Measurements from ENCODE around the gene BRI3BP. TPM values are rescaled to one million over a fixed set of nuclear protein-coding genes. Genes with fewer than 3 reads are reported as not detected.
"Not testable (repeated sequence)": the region's sequence is repeated elsewhere in the genome, so short reads cannot be mapped to it uniquely, and the experiment has no call there.

The BRI3BP gene
- total RNA-seq, 1 donor from 2014 or later, result 3.4 TPM

DNA sequence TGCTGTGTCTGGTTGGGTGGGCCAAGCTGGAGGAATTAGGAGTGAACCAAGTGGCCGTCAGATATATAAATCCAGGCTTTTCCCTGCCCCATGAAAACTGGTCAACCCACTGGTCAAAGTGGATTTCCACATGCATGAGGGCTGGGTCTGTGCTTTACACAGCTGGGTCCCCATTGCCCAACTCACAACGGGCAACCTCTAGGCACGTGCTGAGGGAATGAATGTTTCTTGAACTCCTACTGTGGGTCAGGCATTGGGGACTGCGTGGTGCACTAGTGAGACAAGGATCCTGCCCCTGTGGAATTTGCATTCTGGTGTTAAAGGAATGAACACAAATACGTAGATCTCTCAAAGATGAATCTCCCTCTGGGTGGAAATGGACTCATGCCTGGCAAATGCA lies 64.3 kb downstream of the BRI3BP start:
- no peak for DNase-seq (ENCODE audit: low spot score)
- intact Hi-C loops (cut with DNase I), result no loop called here

DNA sequence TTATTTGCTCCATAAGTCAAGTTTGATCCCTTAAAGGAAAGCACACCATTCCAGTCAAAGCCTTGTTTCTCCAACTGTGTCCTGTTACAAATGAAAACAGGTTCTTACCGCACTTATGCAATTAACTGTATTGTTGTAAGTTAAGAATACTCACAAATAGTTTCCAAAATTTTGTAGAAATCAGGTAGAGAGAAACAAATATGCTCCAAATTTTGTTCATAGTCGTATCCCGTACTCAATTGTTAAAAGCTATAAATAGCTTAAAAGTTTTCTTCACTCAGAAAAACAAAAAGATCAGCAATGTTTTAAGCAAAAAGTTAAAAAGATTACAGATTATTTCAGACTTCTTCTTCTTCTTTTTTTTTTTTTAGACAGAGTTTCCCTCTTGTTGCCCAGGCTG lies 67.8 kb downstream of the BRI3BP start:
- no peak for DNase-seq (ENCODE audit: low spot score)
- intact Hi-C loops (cut with DNase I), result no loop called here

DNA sequence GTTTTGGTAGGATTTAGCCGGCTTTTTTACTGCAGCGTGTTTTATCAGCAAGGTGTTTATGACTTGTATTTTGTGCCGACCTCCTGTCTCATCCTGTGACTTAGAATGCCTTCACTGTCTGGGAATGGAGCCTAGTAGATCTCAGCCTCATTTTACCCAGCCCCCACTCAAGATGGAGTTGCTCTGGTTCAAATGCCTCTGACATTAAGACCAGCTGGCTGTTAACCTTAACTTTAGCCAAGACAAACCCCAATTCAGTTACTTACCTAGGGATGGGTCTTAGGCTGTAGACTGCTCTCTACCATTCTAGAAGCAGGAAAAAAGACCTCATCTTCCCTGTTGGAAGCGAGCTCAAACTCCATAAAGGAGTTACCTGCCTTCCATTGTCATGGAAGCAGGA lies 70.1 kb downstream of the BRI3BP start:
- DNase-seq (ENCODE audit: low spot score); intact Hi-C loops (cut with DNase I): not testable (repeated sequence)

DNA sequence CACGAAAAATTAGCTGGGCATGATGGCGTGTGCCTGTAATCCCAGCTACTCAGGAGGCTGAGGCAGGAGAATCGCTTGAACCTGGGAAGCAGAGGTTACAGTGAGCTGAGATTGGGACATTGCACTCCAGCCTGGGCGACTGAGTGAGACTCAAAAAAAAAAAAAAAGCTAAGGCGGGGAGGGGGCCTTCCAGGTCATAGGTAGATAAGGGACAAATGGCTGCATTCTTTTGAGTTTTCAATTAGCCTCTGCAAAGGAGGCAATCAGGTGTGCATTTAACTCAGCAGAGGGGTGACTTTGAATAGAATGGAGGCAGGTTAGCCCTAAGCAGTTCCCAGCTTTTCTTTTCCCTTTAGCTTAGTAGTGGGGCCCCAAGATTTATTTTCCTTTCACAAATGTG lies 71.0 kb downstream of the BRI3BP start:
- intact Hi-C loops (cut with DNase I), result no loop called here
- DNase-seq (ENCODE audit: low spot score), result no peak

DNA sequence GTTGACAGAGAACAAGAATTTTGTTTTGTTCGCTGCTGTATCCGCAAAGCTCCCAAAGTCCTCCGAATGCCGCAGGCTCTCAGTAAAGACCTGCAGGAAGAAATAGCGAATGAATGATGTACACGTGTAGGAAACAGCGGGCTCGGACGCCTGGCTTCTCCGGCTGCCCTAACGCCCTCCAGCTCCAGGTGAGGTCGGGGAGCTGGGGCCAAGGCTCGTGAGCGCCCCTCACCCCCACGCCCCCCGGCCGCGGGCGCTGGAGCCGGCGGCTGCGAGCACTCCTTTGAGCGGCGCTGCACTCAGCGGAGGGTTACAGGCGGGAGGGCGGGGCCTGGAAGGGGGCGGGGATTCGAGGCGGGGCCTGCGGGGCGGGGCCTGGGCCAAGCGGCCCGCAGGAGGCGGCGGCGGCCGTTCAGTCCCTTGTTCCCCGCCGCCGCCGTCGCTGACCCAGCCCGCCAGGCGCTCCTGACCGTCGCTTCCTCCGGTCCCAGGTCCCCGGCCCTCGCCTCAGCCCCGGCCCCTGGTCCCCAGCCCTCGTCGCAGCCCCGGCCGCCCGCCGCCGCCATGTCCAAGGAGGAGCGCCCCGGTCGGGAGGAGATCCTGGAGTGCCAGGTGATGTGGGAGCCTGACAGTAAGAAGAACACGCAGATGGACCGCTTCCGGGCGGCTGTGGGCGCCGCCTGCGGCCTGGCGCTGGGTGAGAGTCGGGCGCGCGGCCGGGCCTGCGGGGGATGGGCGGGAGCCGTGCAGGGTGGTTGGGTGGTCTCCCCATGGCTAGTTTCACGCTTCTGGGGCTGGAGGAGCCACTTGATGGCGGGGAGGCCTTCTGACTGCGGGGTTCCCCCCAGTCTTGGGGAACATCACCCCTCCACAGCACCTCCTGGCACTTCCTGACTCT lies 71.8 kb downstream of the BRI3BP start, which contains the start of gene AACS:
Gene AACS, plus strand, starts transcription at position 415 of the 898 bp plus-strand sequence. Its CDS starts 150 bp downstream, at position 565.
- intact Hi-C loops (cut with DNase I), result no loop called here
- DNase-seq (ENCODE audit: low spot score), result peak; percentile 91

DNA sequence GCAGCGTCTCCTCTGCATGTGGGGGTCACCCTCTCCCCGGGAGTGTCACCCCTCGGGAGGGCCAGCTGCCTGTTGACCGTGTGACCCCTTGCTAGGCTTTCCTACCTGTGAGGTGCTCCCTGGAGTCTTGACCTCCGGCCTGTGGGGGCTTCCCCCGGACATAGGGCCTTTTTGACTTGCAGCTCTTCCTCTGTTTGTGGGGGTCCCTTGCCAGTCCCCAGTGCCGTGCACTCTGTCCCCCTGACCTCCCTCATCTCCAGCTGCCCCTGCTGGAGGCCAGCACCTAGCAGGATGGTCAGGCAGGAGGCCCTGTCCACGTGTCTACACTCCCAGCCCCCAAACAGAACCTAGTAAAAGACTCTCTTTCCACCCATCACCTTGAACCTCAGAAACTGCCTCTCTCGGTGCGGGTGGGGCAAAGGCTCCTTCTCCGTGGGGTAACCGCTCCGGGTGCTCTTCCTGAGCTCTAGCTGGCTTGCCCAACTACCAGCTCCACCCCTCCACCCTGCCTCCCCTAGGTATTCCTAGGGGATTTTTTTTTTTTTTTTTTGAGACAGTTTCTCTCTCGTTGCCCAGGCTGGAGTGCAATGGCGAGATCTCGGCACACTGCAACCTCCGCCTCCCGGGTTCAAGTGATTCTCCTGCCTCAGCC lies 72.6 kb downstream of the BRI3BP start:
- intact Hi-C loops (cut with DNase I), result no loop called here
- DNase-seq (ENCODE audit: low spot score), result no peak

GRCh38 chr12:125068391-125068790 lies 74.9 kb downstream of the BRI3BP start:
- no peak for DNase-seq (ENCODE audit: low spot score)
- intact Hi-C loops (cut with DNase I), result no loop called here

- intact Hi-C loops (cut with DNase I), result no loop called here
- DNase-seq (ENCODE audit: low spot score), result no peak
Measured at GRCh38 chr12:125069616-125070015, 76.2 kb downstream of the BRI3BP start.

DNA sequence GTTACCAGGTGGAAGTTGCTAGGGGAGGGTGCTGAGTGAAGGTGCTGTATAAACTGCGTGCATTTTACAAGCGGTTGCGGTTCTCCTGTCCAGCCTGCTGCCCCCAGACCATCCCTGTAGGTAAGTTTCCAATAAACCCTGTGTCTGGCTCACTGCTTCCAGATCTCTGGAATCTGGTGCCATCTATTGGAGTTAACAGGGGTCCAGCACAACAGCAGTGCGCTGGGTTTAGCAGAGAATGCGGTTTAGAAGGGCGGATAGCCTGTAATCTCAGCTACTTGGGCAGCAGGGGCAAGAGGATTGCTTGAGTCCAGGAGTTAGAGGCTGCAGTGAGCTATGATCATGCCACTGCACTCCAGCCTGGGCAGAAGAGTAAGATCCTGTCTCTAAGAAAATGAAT lies 76.7 kb downstream of the BRI3BP start:
- DNase-seq (ENCODE audit: low spot score), result no peak
- intact Hi-C loops (cut with DNase I), result no loop called here

DNA sequence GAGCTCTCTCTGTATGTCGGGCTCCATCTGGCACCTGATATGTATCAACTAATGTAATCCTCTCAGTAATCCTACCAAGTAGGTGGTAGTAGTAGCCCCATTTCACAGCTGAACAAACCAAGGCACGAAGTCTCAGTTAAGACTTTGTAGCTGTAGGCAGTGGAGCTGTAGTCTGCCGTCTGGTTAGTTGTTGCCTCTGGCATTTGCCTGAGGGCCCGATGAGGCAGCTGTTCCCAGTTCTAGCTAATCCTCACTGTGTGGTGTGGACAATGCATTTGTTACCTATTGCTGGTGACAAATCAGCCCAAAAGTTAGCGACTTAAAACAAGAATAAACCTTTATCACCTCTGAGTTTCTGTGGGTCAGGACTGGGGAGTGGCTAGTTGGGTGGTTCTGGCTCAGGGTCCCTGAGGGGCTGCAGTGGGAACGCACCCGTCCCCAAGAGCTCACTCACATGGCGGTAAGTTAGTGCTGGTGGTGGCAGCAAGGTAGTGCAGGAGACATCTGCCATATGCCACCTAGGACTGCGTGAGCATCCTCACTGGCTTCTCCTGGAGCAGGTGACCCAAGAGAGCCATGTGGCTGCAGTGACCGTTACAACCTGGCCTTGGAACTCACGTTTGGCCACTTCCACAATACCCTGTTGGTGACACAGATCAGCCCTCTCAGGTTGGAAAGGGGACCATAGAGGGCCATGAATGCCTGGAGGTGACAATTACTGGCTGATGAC lies 77.4 kb downstream of the BRI3BP start:
- intact Hi-C loops (cut with DNase I), result no loop called here
- no peak for DNase-seq (ENCODE audit: low spot score)

DNA sequence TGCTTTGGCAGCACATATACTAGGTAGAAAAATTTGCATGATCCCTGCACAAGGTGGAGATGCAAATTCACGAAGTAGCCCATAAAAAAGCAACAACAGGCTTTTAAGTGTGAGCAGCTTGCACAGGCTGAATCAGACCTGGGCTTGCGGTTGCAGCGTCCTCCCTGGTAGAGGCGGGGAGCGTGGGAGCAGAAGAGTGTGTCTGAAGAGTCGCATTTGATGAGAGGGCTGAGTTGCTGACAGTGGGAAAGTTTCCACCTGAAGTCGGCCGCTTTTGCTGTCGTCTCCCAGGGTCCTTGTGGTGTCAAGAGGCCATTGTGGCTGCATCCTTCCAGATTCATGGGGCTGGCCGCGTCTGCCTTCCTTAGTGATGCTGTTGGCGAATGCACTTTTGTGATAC lies 78.0 kb downstream of the BRI3BP start:
- intact Hi-C loops (cut with DNase I), result no loop called here

GRCh38 chr12:125072496-125072895 lies 79.1 kb downstream of the BRI3BP start:
- no peak for DNase-seq (ENCODE audit: low spot score)
- intact Hi-C loops (cut with DNase I), result no loop called here

More for the DNA sequence above, 78.0 kb downstream of the BRI3BP start:
- no peak for DNase-seq (ENCODE audit: low spot score)

- intact Hi-C loops (cut with DNase I); DNase-seq (ENCODE audit: low spot score): not testable (repeated sequence)
Measured at GRCh38 chr12:125074294-125074693, 80.8 kb downstream of the BRI3BP start.

- intact Hi-C loops (cut with DNase I), result no loop called here
- DNase-seq (ENCODE audit: low spot score), result no peak
Measured at GRCh38 chr12:125076103-125076502, 82.7 kb downstream of the BRI3BP start.

DNA sequence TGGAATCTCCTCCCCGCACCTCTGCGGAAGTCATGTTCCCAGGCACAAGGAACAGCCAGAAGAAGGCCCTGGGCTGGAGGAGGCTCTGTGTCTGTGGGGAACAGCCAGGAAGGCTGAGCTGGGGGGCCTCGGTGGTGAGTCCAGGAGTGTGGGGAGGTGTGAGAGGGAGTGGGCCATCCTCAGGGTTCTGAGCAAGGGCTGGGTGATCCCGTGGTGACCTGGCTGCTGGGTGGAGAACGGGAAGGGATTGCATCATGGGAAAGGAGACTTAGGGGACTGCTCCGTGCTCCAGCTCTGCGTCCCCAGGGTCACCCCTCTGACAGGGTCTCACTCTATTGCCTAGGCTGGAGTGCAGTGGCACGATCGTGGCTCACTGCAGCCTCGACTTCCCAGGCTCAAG lies 85.6 kb downstream of the BRI3BP start:
- no peak for DNase-seq (ENCODE audit: low spot score)
- intact Hi-C loops (cut with DNase I), result no loop called here

- intact Hi-C loops (cut with DNase I), result no loop called here
- no peak for DNase-seq (ENCODE audit: low spot score)
Measured at GRCh38 chr12:125079648-125080645, 86.5 kb downstream of the BRI3BP start.

Data from cardiac septum (tissue), 1 donor.